GM10266 (cell line): ENCODE data around the gene DMWD.
A peak's percentile ranks its signal among the peaks of the same experiment; 100 is the strongest.

Experiments used
- DNase-seq: peaks from one replicate; pipeline ENCODE4 v3.0.0; 2012; ENCODE audit errors: extremely low spot score
- CTCF ChIP-seq: IDR thresholded peaks from 2 replicates; pipeline ENCODE4 v1.5.1; 2012; ENCODE audit warnings: mild to moderate bottlenecking, low read depth; ENCODE audit not compliant: control insufficient read depth, insufficient read depth; ENCODE audit errors: missing control alignments

The DMWD gene

GRCh38 chr19:45780146-45780447, 12.5 kb downstream of the DMWD start:
- TF ChIP-seq CTCF, result no peak

GRCh38 chr19:45779231-45780145, 13.2 kb downstream of the DMWD start:
- peak; percentile 97 for DNase-seq

More at GRCh38 chr19:45780146-45780447, 12.5 kb downstream of the DMWD start:
- no peak for DNase-seq

GRCh38 chr19:45778010-45778661, 14.5 kb downstream of the DMWD start:
- DNase-seq, result no peak
- no peak for TF ChIP-seq CTCF

More at GRCh38 chr19:45779231-45780145, 13.2 kb downstream of the DMWD start:
- TF ChIP-seq CTCF, result peak; percentile 78

GRCh38 chr19:45777395-45777961, 15.2 kb downstream of the DMWD start:
- TF ChIP-seq CTCF, result no peak

GRCh38 chr19:45774765-45775164, 17.9 kb downstream of the DMWD start:
- no peak for DNase-seq
- no peak for TF ChIP-seq CTCF

More at GRCh38 chr19:45777395-45777961, 15.2 kb downstream of the DMWD start:
- DNase-seq, result no peak

- no peak for TF ChIP-seq CTCF
- DNase-seq, result no peak
Measured at GRCh38 chr19:45773384-45773783, 19.3 kb downstream of the DMWD start.
